Mesothelial cell of epicardium (in vitro differentiated cells): Measurements from ENCODE around the gene GOLGA1. TPM values are rescaled to one million over a fixed set of nuclear protein-coding genes. Genes with fewer than 3 reads are reported as not detected.
A peak's percentile ranks its signal among the peaks of the same experiment; 100 is the strongest.

Source experiments
- DNase-seq, 2 experiments: peaks; one replicate each; pipeline ENCODE4 v3.0.0; 2021; ENCODE audit warnings: low spot score in 2 of 2; ENCODE audit not compliant: unreplicated experiment in 2 of 2
- H3K27ac Mint-ChIP-seq: 2 replicates; pipeline ENCODE4 v1.8.0; 2021; ENCODE audit warnings: mixed read lengths
- H3K27me3 Mint-ChIP-seq: 2 replicates; pipeline ENCODE4 v1.8.0; 2021; ENCODE audit warnings: low read depth, mixed read lengths
- H3K36me3 Mint-ChIP-seq: 2 replicates; pipeline ENCODE4 v1.8.0; 2021; ENCODE audit warnings: mixed read lengths
- H3K4me1 Mint-ChIP-seq: 2 replicates; pipeline ENCODE4 v1.8.0; 2021; ENCODE audit warnings: mixed read lengths
- H3K4me3 Mint-ChIP-seq: 2 replicates; pipeline ENCODE4 v1.8.0; 2021; ENCODE audit warnings: mild to moderate bottlenecking, moderate library complexity, mixed read lengths
- H3K9me3 Mint-ChIP-seq: 2 replicates; pipeline ENCODE4 v1.8.0; 2021; ENCODE audit warnings: mixed read lengths
- CTCF ChIP-seq: fragments of 200-600 bp; sonication (generic); IDR thresholded peaks from one replicate; pipeline ENCODE4 v1.5.0; 2021; ENCODE audit warnings: antibody characterized with exemption; ENCODE audit not compliant: unreplicated experiment
- total RNA-seq: library from RNA; stranded (reverse); gene quantifications from 3 replicates; pipeline ENCODE4 v1.2.1, GENCODE V29; 2021

GOLGA1 gene
- total RNA-seq, 1 donor from 2014 or later, result 23.6 TPM

GRCh38 chr9:124894741-124895170 lies 46.1 kb downstream of the GOLGA1 start:
- no peak for DNase-seq
- no peak for TF ChIP-seq CTCF
- Mint-ChIP-seq H3K27ac (peak overlapping the region; percentile 33), H3K9me3 (no peaks in the 10 kb centered on the region), H3K4me1 (no peaks in the 10 kb centered on the region), H3K27me3 (no peaks in the 10 kb centered on the region), H3K4me3 (no peak overlapping the region), H3K36me3 (peaks cover 28% of the 10 kb centered on the region)

- Mint-ChIP-seq H3K9me3 (no peaks in the 10 kb centered on the region), H3K4me1 (no peaks in the 10 kb centered on the region), H3K36me3 (peaks cover 31% of the 10 kb centered on the region), H3K4me3 (no peak overlapping the region), H3K27me3 (no peaks in the 10 kb centered on the region), H3K27ac (no peak overlapping the region)
- no peak for DNase-seq
- no peak for TF ChIP-seq CTCF
Observed at GRCh38 chr9:124894035-124894740, 46.7 kb downstream of the GOLGA1 start.

- H3K9me3 Mint-ChIP-seq, result no peaks in the 10 kb centered on the region
- no peaks in the 10 kb centered on the region for H3K4me1 Mint-ChIP-seq
- TF ChIP-seq CTCF, result no peak
- H3K27me3 Mint-ChIP-seq, result no peaks in the 10 kb centered on the region
- DNase-seq, result no peak
- H3K36me3 Mint-ChIP-seq, result peaks cover 26% of the 10 kb centered on the region
- H3K4me3 Mint-ChIP-seq, result no peak overlapping the region
- H3K27ac Mint-ChIP-seq, result no peak overlapping the region
Observed at GRCh38 chr9:124890179-124890578, 50.7 kb downstream of the GOLGA1 start.

GRCh38 chr9:124889006-124889405 lies 51.9 kb downstream of the GOLGA1 start:
- Mint-ChIP-seq H3K36me3 (peaks cover 32% of the 10 kb centered on the region), H3K27me3 (no peaks in the 10 kb centered on the region), H3K27ac (no peak overlapping the region), H3K4me1 (no peaks in the 10 kb centered on the region), H3K4me3 (no peak overlapping the region), H3K9me3 (no peaks in the 10 kb centered on the region)
- no peak for DNase-seq
- TF ChIP-seq CTCF, result no peak

GRCh38 chr9:124887832-124888231 lies 53.1 kb downstream of the GOLGA1 start:
- H3K36me3 Mint-ChIP-seq, result peaks cover 31% of the 10 kb centered on the region
- H3K27ac Mint-ChIP-seq, result no peak overlapping the region
- no peaks in the 10 kb centered on the region for H3K4me1 Mint-ChIP-seq
- no peaks in the 10 kb centered on the region for H3K27me3 Mint-ChIP-seq
- no peak for TF ChIP-seq CTCF
- no peak for DNase-seq
- no peaks in the 10 kb centered on the region for H3K9me3 Mint-ChIP-seq
- no peak overlapping the region for H3K4me3 Mint-ChIP-seq
